HG02798 (cell line): ENCODE measurements around the gene KPNA1.

ENCODE experiments used
- ATAC-seq: cut with Tn5 transposase; IDR thresholded peaks from one replicate; pipeline ENCODE4 v1.9.1; 2021; ENCODE audit warnings: mild to moderate bottlenecking; ENCODE audit not compliant: unreplicated experiment, poor library complexity

The KPNA1 gene

DNA sequence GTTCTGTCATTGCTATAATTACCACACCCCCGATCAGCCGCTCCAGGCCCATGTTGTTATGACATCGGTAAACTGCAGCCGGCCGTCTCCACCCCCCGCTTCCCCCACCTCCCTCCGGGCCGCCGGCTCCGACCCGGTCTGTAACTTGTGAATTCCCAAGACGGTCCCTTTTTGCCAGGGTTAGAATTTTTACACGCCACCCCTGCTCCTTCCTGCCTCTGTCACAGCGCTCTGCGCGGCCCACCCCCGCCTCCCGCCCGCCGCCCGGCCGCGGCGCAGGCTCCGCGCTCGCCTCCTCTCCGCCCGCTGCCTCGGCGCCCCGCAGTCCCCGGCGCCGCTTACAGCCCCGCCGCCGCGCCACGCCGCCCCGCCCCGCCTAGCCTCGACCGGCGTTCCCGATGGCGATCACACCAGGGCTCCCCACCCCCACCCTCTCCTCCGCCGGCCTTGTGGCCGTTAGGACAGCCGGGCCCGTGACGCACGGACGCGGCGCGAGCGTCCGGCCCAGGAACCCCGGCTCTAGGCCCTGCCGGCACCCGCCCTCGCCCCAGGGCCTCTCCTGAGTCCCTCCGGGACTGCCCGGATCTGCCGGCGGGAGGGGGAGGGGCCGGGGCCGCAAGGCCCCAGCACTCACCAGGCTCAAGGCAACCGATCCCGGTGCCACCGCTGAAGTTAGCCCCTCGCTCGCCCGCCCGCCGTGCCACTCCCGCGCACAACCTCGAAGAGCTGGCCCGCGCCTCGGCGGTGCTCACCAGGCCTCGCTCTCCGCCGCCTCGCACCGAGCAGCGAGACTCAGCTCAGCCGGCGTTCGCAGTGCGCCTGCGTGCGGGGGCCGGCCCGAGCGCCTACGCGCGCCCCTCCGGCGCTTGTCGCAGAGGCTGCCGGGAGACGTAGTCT is at the start of gene KPNA1:
KPNA1 (minus strand) TSS at position 817 of the 897 bp plus-strand sequence. CDS start 18,374 bp downstream, outside the sequence.
- peak; percentile 91 for ATAC-seq

DNA sequence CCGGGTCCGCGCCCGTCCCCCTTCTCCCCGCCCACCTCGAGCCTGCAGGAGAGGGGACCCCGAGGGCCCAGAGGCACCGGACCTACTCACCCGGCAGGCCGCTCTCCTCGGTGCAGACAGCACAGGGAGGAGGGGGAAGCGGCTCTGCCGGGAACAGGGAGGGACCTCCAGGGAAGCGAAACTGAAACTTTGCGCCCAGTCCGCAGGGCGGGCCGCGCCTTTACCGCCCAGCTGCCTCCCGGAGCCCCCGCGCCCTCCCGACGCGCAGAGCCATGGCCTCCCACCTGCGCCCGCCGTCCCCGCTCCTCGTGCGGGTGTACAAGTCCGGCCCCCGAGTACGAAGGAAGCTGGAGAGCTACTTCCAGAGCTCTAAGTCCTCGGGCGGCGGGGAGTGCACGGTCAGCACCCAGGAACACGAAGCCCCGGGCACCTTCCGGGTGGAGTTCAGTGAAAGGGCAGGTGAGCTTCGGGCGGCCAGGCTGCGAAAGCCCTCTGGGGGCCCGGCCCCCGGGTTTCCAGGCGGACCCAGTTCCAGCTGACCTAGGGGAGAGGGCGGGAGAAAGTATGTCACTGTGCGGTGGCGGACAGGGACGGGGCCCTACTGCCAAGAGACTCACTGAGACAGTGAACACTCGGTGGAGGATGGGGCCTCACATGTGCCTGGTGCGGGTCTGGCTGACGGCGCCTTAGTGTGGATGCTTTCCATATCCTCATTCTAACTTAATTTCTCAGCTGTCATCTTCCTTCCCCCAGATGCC is 49.6 kb upstream of the KPNA1 start, which contains the start of the genes DTX3L and PARP9:
DTX3L (plus strand) TSS at position 184 of the 758 bp plus-strand sequence; CDS start at position 273, 89 bp downstream.
PARP9 (minus strand) TSS at position 146 of the 758 bp plus-strand sequence. CDS start 4,680 bp downstream, outside the sequence.
- ATAC-seq: peak; percentile 69

GRCh38 chr3:122563717-122564025 is 48.9 kb upstream of the KPNA1 start:
- ATAC-seq: no peak

GRCh38 chr3:122562923-122563716 is 48.4 kb upstream of the KPNA1 start:
- ATAC-seq: no peak

DNA sequence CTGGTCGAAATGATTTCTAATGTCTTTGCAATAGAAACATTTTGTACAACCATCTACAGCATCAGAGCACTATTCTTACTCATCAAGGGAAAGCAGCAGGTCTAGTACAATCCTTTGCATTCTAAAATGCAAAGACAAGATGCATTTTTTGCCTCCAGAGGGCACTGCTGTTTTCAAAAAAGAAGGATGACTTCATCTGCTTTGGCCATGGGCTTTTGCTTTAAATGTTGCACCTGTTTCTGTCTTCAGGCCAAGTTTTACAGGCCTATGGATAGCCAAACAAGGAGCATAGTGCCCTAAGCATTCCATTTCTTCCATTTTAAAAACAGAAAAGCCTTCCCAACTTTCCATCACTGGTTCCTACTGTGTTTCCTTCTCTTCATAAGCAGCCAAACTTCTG is 45.9 kb upstream of the KPNA1 start:
- ATAC-seq: no peak

GRCh38 chr3:122559906-122560305 is 45.2 kb upstream of the KPNA1 start:
- ATAC-seq: no peak

GRCh38 chr3:122558605-122559004 is 43.9 kb upstream of the KPNA1 start:
- no peak for ATAC-seq

DNA sequence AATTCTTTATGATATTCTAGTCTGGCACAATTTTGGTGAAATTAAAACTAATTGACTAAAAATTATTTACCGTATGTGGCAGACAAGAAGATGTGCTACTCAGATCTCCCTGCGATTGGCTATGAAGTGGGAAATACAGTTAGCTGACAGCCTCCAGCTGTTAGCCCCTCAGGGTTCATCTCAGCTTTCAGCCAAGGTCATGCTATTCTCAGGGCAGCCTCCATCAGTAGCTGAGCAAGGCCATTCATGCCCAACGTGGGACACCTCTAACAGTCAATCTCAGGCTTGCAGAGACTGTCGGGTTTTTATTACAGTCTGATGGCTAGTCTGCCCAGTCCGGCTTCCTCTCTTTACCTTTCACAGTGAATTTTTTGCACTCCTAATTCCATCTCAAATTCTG is 42.6 kb upstream of the KPNA1 start:
- no peak for ATAC-seq

DNA sequence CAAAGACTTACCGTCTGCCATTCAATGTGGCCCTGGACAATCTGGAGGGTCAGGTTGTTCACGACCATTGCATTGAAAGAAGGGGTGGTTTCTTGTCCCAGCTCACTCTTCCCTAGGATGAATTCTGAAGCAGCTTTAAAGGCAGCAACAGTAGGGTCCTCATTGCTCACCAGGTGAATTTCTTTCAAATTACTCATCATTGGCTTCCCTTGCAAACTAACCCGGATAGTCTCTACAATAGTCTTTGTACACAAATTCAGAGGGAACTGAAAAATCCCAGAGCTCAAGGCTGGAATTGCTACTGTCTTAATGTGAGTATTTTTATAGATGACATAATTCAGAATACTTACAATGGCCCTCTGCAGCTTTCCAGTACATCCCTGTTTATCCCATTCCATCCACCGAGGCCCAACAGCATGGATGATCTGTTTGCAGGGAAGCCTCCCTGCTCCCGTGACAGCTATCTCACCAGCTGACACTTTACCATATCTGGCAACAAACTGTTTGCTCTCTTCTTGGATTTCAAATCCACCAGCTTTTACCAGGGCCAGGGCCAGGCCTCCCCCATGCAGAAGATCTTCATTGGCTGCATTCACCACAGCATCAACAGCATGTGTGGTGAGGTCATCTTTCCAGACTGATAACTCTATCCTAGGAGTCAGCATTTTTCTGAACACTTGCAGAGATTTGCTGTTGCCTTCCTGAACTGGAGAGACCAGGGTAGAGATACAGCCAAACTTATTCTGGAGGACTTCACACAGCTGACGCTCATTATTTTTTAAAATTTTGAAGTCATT is 40.7 kb upstream of the KPNA1 start:
- ATAC-seq: no peak

GRCh38 chr3:122553171-122553570 is 38.4 kb upstream of the KPNA1 start:
- no peak for ATAC-seq

DNA sequence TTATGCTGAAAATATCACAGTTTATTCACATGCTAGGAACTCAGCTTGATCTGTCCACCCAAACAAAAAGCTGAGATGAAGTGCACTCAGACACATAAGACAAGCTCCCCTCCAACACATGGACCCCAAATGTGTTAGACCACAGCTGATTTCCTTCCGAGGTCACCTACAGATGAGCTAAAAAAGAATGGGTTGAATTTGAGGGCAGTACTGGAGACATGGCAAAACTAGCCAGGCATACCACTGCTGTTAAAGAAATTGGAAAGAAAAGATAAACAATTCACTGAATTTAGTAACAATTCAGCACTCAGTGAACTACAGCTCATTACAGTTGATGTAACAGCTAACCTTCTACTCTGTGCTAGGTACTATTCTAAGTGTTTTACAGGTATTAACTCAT is 33.9 kb upstream of the KPNA1 start:
- no peak for ATAC-seq

DNA sequence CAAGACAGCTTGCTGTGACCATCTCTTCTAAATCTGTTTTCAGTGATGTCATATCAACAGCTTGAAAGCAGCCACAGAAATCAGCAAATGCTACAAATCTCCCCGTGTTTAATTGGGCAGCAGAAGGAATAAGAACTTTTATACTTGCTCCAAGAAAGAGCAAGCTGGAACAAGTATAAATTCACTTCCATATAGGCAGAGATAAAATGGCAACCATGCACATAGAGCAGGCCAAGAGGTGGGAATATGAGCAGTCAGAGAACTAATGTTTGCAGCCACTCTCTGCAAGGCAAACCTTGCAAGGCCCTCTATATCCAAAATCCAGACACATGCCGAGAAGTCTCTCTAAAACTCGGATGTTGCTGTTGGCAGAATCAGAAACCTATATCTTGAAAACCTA is 33.3 kb upstream of the KPNA1 start:
- ATAC-seq: no peak

GRCh38 chr3:122546151-122546550 is 31.4 kb upstream of the KPNA1 start:
- ATAC-seq: no peak

- ATAC-seq: no peak
Observed at GRCh38 chr3:122538956-122539490, 24.3 kb upstream of the KPNA1 start.

DNA sequence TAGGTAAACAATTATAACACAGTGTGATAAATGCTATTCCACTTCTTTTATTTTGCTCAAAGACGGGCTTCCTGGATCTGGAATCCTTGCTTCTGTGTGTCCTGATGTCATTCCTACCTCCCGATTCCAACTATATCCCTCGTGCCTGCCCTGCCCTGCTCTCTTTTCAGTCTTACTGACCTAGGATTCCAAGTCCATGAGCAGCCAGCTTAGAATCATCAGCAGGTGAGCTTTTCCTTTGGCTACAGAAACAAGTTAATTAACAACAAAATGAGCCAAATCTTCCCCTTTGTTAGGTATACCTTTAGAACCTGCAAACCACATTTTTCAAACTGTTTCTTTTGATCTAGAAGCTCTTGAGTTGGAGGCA is 21.9 kb upstream of the KPNA1 start:
- ATAC-seq: no peak

DNA sequence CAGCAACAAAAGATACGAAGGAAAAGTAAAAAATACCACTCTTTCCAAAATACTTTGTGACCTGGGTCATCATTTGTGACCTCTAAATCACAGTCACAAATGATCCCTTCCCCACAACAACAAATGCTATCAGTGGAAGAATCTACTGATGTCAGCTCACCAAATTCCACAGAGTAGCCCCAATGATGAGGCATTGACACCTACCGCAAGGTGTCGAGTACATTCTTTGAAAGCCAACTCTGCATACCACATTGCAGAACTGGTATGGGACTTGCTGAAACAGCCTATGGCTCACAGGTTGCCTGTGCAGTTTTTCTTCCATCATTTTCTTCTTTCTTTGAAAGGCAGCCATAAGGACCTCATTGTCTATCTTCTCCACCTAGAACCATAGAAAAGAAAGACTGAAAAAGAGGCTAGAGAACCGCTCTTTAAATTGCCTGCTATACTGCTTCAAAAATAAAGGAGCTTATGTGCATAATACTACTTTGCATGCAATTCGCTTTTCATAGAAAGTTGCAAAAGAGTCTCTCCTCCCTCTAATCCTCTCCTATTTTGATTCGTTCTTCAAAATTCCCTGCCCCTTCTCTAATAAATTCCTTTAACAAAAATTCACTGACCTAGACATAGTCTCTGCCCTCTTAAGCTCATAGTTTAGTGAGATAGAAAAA is 21.4 kb upstream of the KPNA1 start:
- no peak for ATAC-seq

DNA sequence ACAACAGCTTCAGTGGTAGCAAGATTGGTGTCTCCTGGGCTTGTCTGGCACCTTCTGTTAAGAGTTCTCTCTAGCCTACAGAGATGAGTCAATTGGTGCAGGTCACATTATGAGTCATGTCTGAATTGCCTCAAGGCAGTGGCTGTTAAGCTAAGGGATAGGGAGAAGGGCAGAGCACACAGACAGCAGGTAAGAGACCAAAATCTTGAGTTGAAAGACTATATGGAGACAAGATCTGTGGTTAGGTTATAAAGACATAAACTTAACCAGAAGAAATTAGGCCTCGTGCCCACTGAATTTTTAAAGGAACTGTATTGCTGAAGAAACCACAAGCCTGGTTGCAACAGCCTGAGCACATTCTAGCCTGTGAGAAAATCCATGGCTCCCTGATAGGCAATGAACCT is 19.2 kb upstream of the KPNA1 start:
- ATAC-seq: peak; percentile 99

DNA sequence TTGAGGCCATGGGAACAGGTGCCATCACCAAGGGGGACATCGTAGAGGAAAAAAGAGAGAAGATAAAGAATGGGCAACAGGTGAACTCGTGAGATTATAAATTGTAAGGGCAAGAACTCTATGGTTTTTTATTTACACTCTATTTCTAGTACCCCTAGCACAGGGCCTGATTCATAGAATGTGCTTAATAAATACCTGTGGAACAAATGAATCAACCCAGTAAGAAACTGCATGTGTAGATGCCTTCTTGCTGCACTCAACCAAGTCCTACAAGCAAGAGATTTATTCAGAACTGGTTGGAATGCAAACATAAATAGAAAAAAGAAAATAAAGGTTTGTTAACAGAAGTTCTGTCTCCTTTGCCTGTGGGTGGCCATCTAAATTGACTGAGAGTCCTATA is 18.7 kb upstream of the KPNA1 start:
- no peak for ATAC-seq

DNA sequence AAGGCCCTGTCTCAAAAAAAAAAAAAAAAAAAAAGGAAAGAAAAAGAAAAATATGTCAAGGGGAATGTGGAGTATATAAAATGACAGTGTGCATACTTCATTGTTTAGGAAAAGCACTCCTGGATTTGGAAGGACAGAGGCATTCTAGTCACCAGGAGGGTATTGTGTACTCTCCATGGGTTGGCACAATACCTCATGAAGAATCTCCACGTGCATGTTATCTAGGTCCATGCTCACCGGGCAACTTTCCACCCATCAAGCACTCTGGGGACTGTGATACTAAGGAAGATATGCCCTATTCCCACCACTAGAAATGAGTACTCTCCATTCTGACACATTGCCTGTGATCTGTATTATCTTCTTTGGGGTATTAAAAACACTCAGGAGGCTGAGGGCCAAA is 15.4 kb upstream of the KPNA1 start:
- no peak for ATAC-seq
